ENCODE measurements around the gene PXN.
"Not testable (repeated sequence)": the region's sequence is repeated elsewhere in the genome, so short reads cannot be mapped to it uniquely, and the experiment has no call there.

Gene PXN

GRCh38 chr12:120212301-120212700 lies 53.2 kb downstream of the PXN start:
- H3K27ac ChIP-seq: no peak overlapping the region
- TF ChIP-seq CTCF (conservative IDR thresholded peaks at IDR 0.05): no peak

DNA sequence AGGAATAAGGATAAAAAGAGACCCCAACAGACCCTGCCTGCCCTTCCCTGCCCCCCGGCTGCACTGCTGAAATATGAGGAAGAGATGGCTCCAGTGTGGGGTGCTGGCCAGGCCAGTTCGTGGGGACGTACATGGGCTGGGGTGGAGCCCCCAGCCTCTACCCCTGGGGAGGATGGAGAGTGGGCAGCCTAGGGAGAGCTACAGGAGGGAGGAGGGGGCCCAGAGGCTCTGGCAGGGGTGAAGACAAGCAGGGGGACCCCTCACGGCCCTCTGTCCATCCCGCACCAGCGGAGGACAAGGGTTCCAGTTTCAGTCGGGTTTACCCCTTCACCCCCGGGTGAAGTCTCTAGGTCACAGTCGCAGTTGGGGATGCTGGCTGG lies 53.6 kb downstream of the PXN start:
- no peak for TF ChIP-seq CTCF (conservative IDR thresholded peaks at IDR 0.05)
- H3K27ac ChIP-seq: no peak overlapping the region

DNA sequence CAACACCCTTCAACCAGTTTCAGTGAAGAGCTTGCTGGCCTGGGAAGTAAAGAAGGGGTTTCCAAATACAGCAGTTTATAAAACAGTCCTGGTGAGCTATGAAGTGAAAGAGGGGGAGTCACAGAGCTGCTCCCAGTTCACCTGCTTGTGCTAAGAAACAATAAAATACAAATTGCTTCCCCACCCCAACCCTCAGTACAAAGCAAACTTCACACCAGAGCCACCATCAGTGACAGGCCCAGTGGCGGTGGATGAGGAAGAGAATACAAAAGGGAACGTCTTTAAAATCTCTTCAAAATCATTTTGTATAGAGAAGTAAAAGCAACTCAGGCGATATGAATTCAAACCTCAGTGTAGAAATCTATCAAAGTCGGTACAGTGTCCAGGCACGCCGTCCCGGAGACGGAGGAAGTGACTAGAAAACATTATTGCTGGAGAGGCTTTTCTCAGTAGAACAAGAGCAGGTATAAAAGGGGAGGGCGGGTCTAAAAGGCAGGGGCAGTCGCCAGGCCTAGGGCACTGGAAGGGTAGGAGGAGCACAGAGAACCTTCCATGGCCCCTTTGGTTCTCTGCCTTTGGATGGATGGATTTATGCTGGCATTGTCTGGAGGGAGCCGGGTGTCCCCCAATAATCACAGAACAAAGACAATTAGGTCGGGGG lies 54.2 kb downstream of the PXN start:
- no peak overlapping the region for H3K27ac ChIP-seq
- no peak for TF ChIP-seq CTCF (conservative IDR thresholded peaks at IDR 0.05)

- no peak overlapping the region for H3K27ac ChIP-seq
- TF ChIP-seq CTCF (conservative IDR thresholded peaks at IDR 0.05): no peak
These were observed 55.7 kb downstream of the PXN start for GRCh38 chr12:120209851-120210250.

GRCh38 chr12:120207227-120207626 lies 58.3 kb downstream of the PXN start:
- H3K27ac ChIP-seq: no peak overlapping the region
- TF ChIP-seq CTCF (conservative IDR thresholded peaks at IDR 0.05): no peak

GRCh38 chr12:120206781-120207180 lies 58.7 kb downstream of the PXN start:
- not testable (repeated sequence) for H3K27ac ChIP-seq

DNA sequence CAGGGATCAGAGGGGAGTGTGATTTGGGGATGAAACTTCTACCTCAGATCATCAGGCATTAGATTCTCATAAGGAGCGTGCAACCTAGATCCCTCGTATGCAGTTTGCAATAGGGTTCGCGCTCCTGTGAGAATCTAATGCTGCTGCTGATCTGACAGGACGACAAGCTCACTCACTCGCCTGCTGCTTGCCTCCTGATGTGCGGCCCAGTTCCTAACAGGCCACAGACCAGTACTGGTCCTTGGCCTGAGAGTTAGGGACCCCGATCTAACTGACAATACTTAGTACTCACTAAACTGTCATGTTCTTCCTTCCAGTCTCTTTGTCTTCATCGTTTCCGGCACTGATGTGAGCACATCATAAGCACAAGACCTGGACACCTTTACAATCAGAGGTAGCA lies 59.3 kb downstream of the PXN start:
- no peak overlapping the region for H3K27ac ChIP-seq
- no peak for TF ChIP-seq CTCF (conservative IDR thresholded peaks at IDR 0.05)

- no peak for TF ChIP-seq CTCF (conservative IDR thresholded peaks at IDR 0.05)
- no peak overlapping the region for H3K27ac ChIP-seq
These were observed 61.4 kb downstream of the PXN start for GRCh38 chr12:120204171-120204570.
